MCF 10A (cell line): Measurements from ENCODE around the gene NAT8. TPM values are rescaled to one million over a fixed set of nuclear protein-coding genes. Genes with fewer than 3 reads are reported as not detected.
"Not testable (repeated sequence)": the region's sequence is repeated elsewhere in the genome, so short reads cannot be mapped to it uniquely, and the experiment has no call there.

Source experiments
- BruUV-seq: library from RNA; stranded (reverse); fragments of 400-500 nt; replicated peaks from 2 replicates; lab custom pipeline; 2021; lab: Mats Ljungman, UMichigan
- CTCF ChIA-PET: fragments of 300-600 bp; sonication (Branson Sonifier 250); formaldehyde crosslinking; extraction: SDS; loops from one replicate; lab custom pipeline; 2021; ENCODE audit warnings: antibody characterized with exemption, inconsistent platforms; lab: Yijun Ruan, JAX
- POLR2A ChIA-PET: fragments of 300-600, 350-650 bp; sonication (Branson Sonifier 250); formaldehyde crosslinking; extraction: SDS; loops from one replicate; lab custom pipeline; 2020; ENCODE audit warnings: antibody characterized with exemption, inconsistent platforms; lab: Yijun Ruan, JAX
- DNase-seq: peaks from one replicate; pipeline ENCODE4 v3.0.0-alpha.2; 2018; ENCODE audit not compliant: unreplicated experiment
- H3K27ac Mint-ChIP-seq: one replicate; pipeline ENCODE4 v1.8.0; 2022; ENCODE audit warnings: mild to moderate bottlenecking, low read depth, mixed read lengths; ENCODE audit not compliant: unreplicated experiment
- H3K27me3 Mint-ChIP-seq: one replicate; pipeline ENCODE4 v1.8.0; 2022; ENCODE audit warnings: mixed read lengths; ENCODE audit not compliant: insufficient read depth, unreplicated experiment
- H3K36me3 Mint-ChIP-seq: one replicate; pipeline ENCODE4 v1.8.0; 2022; ENCODE audit warnings: mild to moderate bottlenecking, moderate library complexity, mixed read lengths; ENCODE audit not compliant: insufficient read depth, unreplicated experiment
- H3K4me1 Mint-ChIP-seq: one replicate; pipeline ENCODE4 v1.8.0; 2022; ENCODE audit warnings: mixed read lengths; ENCODE audit not compliant: insufficient read depth, unreplicated experiment
- H3K4me3 Mint-ChIP-seq: one replicate; pipeline ENCODE4 v1.8.0; 2022; ENCODE audit warnings: mild to moderate bottlenecking, moderate library complexity, mixed read lengths; ENCODE audit not compliant: unreplicated experiment
- H3K9me3 Mint-ChIP-seq: one replicate; pipeline ENCODE4 v1.8.0; 2022; ENCODE audit warnings: mixed read lengths; ENCODE audit not compliant: unreplicated experiment
- intact Hi-C: fragments of 100-400 bp; cut with micrococcal nuclease; formaldehyde crosslinking; loops from 2 replicates; pipeline ENCODE4 v1.14.1; 2022
- total RNA-seq: library from RNA; stranded (reverse); gene quantifications from 2 replicates; pipeline ENCODE4 v1.2.3, GENCODE V29; 2022
- TF ChIP-seq, protein P1 (sequence below): fragments of 200-600 bp; IDR thresholded peaks from one replicate; pipeline ENCODE4 v1.8.0; 2022; ENCODE audit warnings: antibody characterized with exemption, mild to moderate bottlenecking; ENCODE audit not compliant: unreplicated experiment

The NAT8 gene
- total RNA-seq, 1 experiment from 2014 or later = not detected

DNA sequence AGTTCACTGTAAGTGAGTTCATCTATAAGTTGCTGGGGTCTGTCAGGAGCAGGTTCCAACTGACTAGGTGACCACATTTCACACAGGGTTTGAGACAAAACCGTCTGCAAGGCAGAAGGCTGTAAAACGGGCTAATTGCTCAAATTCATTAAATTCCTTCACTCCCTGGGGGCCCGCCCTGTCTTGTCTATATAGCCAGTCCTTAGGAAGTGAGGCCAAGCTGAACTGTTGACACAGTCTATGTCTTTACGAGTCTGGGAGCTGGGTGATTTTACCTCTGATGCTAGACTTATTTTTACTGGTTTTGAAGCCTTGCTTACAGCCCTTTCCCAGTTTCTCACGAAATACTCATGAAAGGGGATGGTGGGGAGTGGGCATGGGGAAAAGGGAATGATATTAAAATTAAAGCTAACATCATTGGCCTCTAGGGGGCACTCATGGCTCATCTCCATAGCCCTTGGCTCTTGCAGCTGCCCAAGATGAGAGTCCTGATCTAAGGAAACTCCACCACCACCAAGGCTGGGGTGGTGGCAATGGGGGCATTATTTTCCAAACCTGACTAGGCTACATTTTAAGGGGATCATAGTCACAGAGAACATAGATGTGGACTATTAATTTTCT, 37.8 kb upstream of the NAT8 start:
- H3K4me1 Mint-ChIP-seq, H3K9me3 Mint-ChIP-seq, H3K27ac Mint-ChIP-seq, H3K36me3 Mint-ChIP-seq, H3K4me3 Mint-ChIP-seq, BruUV-seq: not testable (repeated sequence)
- DNase-seq = peak; percentile 59
- H3K27me3 Mint-ChIP-seq = peaks cover 33% of the 10 kb centered on the region
- TF ChIP-seq, protein P1, sequence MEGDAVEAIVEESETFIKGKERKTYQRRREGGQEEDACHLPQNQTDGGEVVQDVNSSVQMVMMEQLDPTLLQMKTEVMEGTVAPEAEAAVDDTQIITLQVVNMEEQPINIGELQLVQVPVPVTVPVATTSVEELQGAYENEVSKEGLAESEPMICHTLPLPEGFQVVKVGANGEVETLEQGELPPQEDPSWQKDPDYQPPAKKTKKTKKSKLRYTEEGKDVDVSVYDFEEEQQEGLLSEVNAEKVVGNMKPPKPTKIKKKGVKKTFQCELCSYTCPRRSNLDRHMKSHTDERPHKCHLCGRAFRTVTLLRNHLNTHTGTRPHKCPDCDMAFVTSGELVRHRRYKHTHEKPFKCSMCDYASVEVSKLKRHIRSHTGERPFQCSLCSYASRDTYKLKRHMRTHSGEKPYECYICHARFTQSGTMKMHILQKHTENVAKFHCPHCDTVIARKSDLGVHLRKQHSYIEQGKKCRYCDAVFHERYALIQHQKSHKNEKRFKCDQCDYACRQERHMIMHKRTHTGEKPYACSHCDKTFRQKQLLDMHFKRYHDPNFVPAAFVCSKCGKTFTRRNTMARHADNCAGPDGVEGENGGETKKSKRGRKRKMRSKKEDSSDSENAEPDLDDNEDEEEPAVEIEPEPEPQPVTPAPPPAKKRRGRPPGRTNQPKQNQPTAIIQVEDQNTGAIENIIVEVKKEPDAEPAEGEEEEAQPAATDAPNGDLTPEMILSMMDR = peak; percentile 43
- intact Hi-C loops = loop anchor here (5.0 kb wide), 1 partner anchor 582 kb away; no protein-coding TSS in a partner anchor
- ChIA-PET CTCF (interaction anchor here (0.6 to 3.1 kb wide), 17 partner anchors 10 to 656 kb away, joined by 3 to 21 read pairs (median 3); no protein-coding TSS in a partner anchor), POLR2A (interaction anchor here (0.6 kb wide), 1 partner anchor 145 kb away, joined by 3 read pairs; no protein-coding TSS in a partner anchor)

DNA sequence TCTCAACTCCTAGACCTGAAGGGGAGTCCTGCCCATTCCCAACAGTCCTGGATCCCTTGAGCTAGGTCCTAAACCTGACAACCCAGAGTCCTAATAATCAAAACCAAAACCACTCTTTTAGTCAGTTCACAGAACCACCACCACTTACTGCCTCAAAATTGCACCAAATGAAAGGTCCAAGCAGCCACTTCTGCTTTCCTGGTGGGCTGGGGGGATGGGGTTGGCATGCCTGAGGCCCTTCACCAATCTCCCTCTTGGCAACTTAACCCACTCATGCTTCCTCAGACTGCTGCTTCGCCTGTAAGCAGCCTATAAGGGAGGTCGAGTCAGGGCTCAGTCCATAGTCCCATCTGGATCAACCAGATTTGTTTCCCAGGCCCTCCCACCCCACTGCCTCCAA, 37.0 kb upstream of the NAT8 start:
- H3K36me3 Mint-ChIP-seq, H3K9me3 Mint-ChIP-seq, POLR2A ChIA-PET, intact Hi-C loops, BruUV-seq, H3K4me1 Mint-ChIP-seq, H3K4me3 Mint-ChIP-seq, H3K27ac Mint-ChIP-seq, DNase-seq: not testable (repeated sequence)
- peaks cover 33% of the 10 kb centered on the region for H3K27me3 Mint-ChIP-seq
- CTCF ChIA-PET = interaction anchor here (0.6 to 3.1 kb wide), 7 partner anchors 12 to 656 kb away, joined by 3 to 21 read pairs (median 3); no protein-coding TSS in a partner anchor

DNA sequence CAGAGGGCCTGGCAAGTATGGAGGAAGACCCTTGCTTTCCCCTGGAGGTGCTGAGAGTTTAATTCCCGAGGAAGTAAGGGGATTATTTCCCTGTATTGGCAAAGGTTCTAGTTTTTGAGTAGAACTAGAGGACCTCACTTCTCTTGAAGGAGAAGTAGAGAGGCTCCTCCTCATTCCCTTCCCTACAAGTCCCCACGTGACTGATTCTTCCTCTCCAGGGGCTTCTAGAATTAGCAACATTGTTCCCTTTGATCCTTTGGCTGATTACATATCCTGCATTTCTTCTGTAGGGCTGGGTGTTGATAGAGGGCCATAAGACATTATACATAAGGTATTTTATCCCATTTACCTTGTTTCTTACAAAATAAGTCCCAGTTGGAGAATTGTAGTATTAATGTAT, 35.8 kb upstream of the NAT8 start:
- H3K9me3 Mint-ChIP-seq, intact Hi-C loops, H3K4me3 Mint-ChIP-seq, POLR2A ChIA-PET, H3K4me1 Mint-ChIP-seq, DNase-seq, H3K36me3 Mint-ChIP-seq, BruUV-seq: not testable (repeated sequence)
- peak overlapping the region; percentile 31 for H3K27ac Mint-ChIP-seq
- H3K27me3 Mint-ChIP-seq = peaks cover 27% of the 10 kb centered on the region
- CTCF ChIA-PET = interaction anchor here (0.7 kb wide), 2 partner anchors 23 to 87 kb away, joined by 3 to 4 read pairs; no protein-coding TSS in a partner anchor

DNA sequence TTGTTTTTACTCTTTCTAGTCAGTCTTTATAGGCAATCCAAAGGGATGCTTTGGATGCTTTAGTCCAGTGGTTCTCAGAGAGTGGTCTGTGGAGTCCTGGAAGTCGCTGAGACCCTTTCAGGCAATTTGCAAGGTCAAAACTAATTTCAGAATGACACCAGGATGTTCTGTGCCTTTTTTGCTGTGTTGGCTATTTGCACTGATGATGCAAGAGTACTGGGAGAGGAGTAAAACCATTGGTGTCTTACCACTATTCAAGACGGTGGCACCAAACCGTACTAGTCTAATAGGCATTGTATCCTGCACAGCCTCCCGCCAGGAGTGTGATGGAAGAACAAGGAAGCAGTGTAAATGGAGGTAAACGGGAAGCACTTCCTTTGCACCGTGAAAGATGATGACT, 34.0 kb upstream of the NAT8 start:
- intact Hi-C loops, DNase-seq, H3K4me1 Mint-ChIP-seq, POLR2A ChIA-PET, BruUV-seq, H3K36me3 Mint-ChIP-seq, CTCF ChIA-PET, H3K9me3 Mint-ChIP-seq, H3K27ac Mint-ChIP-seq, H3K4me3 Mint-ChIP-seq: not testable (repeated sequence)
- H3K27me3 Mint-ChIP-seq = peaks cover 30% of the 10 kb centered on the region

DNA sequence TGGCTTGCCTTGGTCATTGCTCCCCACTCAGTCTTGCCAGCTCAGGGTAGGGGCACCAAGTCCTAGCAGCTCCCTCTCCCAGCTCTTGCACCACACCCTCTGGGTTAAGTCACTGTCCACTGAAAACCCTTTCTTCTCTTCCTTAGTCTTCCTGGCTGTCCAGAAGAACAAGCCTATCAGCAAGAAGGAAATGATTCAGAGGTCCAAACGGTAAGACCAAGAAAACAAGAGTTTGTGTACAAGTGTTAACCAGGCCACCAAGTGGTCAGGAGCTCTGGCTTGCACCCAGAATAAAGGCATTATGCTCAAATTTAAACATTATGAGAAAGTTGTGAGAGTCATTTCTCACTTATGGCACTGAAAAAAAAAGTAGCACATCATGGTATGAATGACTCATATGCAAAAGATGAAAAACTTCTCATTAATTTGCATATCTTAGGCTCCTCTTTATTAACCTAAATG, 32.5 kb upstream of the NAT8 start:
- DNase-seq, H3K9me3 Mint-ChIP-seq, intact Hi-C loops, H3K4me1 Mint-ChIP-seq, H3K4me3 Mint-ChIP-seq, H3K36me3 Mint-ChIP-seq, BruUV-seq, H3K27ac Mint-ChIP-seq: not testable (repeated sequence)
- ChIA-PET POLR2A (interaction anchor here (0.8 kb wide), 1 partner anchor 19 kb away, joined by 4 read pairs; no protein-coding TSS in a partner anchor), CTCF (interaction anchor here (0.6 kb wide), 1 partner anchor 486 kb away, joined by 5 read pairs; no protein-coding TSS in a partner anchor)
- H3K27me3 Mint-ChIP-seq = peaks cover 39% of the 10 kb centered on the region

DNA sequence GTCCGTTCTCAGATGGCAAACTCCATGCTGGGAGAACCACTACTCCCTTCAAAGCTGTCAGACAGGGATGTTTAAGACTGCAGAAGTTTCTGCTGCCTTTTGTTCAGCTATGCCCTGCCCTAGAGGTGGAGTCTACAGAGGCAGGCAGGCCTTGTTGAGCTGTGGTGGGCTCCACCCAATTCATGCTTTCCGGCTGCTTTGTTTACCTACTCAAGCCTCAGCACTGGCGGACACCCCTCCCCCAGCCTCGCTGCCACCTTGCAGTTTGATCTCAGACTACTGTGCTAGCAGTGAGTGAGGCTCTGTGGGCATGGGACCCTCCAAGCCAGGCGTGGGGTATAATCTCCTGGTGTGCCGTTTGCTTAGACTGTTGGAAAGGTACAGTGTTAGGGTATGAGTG, 27.8 kb upstream of the NAT8 start:
- DNase-seq, BruUV-seq, H3K27ac Mint-ChIP-seq, H3K4me3 Mint-ChIP-seq, POLR2A ChIA-PET, H3K9me3 Mint-ChIP-seq, intact Hi-C loops, H3K36me3 Mint-ChIP-seq, H3K4me1 Mint-ChIP-seq: not testable (repeated sequence)
- H3K27me3 Mint-ChIP-seq = peaks cover 65% of the 10 kb centered on the region
- CTCF ChIA-PET = interaction anchor here (0.6 to 2.0 kb wide), 4 partner anchors 10 to 1408 kb away, joined by 3 to 9 read pairs (median 4); no protein-coding TSS in a partner anchor

DNA sequence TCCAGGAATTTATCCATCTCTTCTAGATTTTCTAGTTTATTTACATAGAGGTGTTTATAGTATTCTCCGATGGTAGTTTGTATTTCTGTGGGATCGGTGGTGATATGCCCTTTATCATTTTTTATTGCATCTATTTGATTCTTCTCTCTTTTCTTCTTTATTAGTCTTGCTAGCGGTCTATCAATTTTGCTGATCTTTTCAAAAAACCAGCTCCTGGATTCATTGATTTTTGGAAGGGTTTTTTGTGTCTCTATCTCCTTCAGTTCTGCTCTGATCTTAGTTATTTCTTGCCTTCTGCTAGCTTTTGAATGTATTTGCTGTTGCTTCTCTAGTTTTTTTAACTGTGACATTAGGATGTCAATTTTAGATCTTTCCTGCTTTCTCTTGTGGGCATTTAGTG, 25.0 kb upstream of the NAT8 start:
- H3K4me1 Mint-ChIP-seq, H3K4me3 Mint-ChIP-seq, DNase-seq, H3K36me3 Mint-ChIP-seq, H3K9me3 Mint-ChIP-seq, POLR2A ChIA-PET, intact Hi-C loops, BruUV-seq, H3K27ac Mint-ChIP-seq: not testable (repeated sequence)
- CTCF ChIA-PET = interaction anchor here (1.2 kb wide), 1 partner anchor 13 kb away, joined by 3 read pairs; no protein-coding TSS in a partner anchor
- H3K27me3 Mint-ChIP-seq = peaks cover 73% of the 10 kb centered on the region
